ENCODE measurements around the gene HLA-A.

DNA sequence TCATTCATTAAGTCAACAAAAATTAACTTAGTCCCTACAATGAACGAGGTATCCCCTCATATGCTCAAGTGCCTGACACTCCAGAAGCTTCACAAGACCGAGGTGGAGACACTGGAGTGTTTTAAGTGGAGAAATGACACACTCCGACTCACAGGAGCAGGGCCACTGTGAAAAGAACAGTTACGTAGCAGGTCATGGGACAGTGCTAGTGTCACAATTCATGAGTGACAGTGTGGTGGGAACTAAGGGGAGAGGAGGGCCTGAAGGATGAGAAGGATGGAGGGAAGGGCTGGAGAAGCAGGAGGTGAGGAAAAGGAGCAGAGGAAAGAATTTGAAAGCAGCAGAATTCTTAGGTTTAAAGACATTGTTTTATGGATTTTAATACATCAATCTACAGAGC lies 1.3 kb upstream of the HLA-A start:
- TF ChIP-seq YY1 (IDR thresholded peaks at IDR 0.05; ENCODE audit: insufficient read depth, insufficient read length) = no peak
- TF ChIP-seq ZNF274 (IDR thresholded peaks at IDR 0.05; ENCODE audit: low read depth, low read length) = no peak

Data from NT2/D1 (cell line).